ENCODE results near the gene SH2D1B. TPM values are rescaled to one million over a fixed set of nuclear protein-coding genes. Genes with fewer than 3 reads are reported as not detected.

The SH2D1B gene, protein sequence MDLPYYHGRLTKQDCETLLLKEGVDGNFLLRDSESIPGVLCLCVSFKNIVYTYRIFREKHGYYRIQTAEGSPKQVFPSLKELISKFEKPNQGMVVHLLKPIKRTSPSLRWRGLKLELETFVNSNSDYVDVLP
- 2.2 TPM in 1 of 2 replicates, not detected in the other for polyA plus RNA-seq

DNA sequence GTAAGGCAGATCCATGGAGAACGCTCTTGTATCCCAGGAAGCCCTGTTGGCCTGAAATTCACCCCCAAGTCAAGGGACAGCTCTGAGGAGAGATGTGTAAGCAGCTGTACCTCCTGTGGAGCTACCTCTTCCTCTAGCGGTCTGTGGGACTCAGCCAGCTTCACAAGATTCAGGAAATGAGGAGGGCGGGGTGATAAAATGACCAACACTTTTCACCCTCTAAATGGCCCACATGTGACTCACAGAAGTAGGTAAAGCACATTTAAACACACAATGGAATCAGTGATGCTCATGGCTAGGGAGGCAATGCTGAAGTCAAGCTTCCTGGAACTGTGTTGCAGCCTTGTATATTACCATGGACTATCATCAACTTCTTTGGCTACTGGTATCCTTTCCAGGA is at the start of gene SH2D1B:
Gene SH2D1B, minus strand, starts transcription at position 135 of the 400 bp plus-strand sequence. Its CDS starts 120 bp downstream, at position 15.

DNA sequence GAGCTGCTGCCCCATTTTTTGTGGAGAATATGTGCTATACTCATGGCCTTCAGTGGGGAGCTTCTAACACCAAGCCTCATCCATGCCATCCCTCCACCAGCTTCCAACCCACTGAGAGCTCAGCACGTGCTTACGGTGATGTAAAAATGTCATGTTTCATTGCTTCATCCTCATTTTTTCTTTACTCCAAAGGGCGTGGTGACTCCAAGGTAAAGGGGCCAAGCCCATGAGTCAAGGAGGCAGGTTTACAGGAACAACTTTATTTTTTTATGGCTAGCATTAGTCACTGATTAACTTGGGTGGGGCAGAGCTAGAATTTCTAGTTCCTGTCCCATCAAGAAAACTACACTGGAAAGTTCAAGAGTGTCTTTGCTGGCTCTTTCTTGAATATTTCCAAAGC is 30.6 kb downstream of the SH2D1B start, which contains the start of gene C1orf226:
Gene C1orf226, plus strand, starts transcription at position 346 of the 400 bp plus-strand sequence. CDS start 174 bp downstream, outside the sequence.

GRCh38 chr1:162376691-162377090 is 35.2 kb downstream of the SH2D1B start, which contains the start of gene SPATA46:
TSS of gene SPATA46 (minus strand) at chr1:162376854. CDS start at chr1:162376790, 64 bp downstream.

Other genes starting within 250 kb of the SH2D1B start
- not detected in 2 replicates for gene SPATA46, start 35.3 kb downstream of the SH2D1B start, polyA plus RNA-seq
- gene C1orf226, start 30.4 kb downstream of the SH2D1B start, polyA plus RNA-seq, result 0.78 and 1.1 TPM in 2 replicates
- 49.6 and 56.4 TPM in 2 replicates for gene UHMK1, start 85.7 kb upstream of the SH2D1B start, polyA plus RNA-seq
- gene UAP1, start 149.6 kb upstream of the SH2D1B start, polyA plus RNA-seq, result 42.4 and 42.9 TPM in 2 replicates
- gene DDR2, start 220.3 kb upstream of the SH2D1B start, polyA plus RNA-seq, result 1.1 TPM in 2 replicates